Fibroblast of lung (primary cell): ENCODE measurements around the gene PRKAR1A.
"Not testable (repeated sequence)": the region's sequence is repeated elsewhere in the genome, so short reads cannot be mapped to it uniquely, and the experiment has no call there.

Experiments
- EZH2 ChIP-seq: IDR thresholded peaks from 2 replicates; pipeline ENCODE4 v1.5.1; 2012; ENCODE audit warnings: low read length, control low read depth, mild to moderate bottlenecking; ENCODE audit errors: missing control alignments
- TF ChIP-seq, protein P1 (sequence below), 2 donors: IDR thresholded peaks in 1 of 2; conservative IDR thresholded peaks in 1 of 2; 1 replicate in 1 of 2; 2 replicates in 1 of 2; pipeline ENCODE4 v1.5.1; 2011 to 2012; ENCODE audit warnings: low read length in 2 of 2, control low read depth in 1 of 2, inconsistent platforms in 1 of 2, low read depth in 1 of 2, mild to moderate bottlenecking in 1 of 2

DNA sequence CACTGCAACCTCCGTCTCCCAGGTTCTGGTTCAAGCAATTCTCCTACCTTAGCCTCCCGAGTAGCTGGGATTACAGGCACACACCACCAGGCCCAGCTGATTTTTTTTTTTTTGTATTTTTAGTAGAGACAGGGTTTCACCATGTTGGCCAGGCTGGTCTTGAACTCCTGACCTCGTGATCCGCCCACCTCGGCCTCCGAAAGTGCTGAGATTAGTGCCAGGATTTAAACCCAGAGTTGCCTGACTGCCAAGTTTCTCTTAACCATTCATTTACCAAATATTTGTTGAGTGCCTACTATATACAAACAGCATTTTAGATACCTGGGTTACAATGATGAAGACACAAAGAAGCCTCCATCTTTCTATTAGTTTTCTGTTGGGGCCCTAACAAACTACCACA, 70.6 kb downstream of the PRKAR1A start:
- TF ChIP-seq, protein P1, sequence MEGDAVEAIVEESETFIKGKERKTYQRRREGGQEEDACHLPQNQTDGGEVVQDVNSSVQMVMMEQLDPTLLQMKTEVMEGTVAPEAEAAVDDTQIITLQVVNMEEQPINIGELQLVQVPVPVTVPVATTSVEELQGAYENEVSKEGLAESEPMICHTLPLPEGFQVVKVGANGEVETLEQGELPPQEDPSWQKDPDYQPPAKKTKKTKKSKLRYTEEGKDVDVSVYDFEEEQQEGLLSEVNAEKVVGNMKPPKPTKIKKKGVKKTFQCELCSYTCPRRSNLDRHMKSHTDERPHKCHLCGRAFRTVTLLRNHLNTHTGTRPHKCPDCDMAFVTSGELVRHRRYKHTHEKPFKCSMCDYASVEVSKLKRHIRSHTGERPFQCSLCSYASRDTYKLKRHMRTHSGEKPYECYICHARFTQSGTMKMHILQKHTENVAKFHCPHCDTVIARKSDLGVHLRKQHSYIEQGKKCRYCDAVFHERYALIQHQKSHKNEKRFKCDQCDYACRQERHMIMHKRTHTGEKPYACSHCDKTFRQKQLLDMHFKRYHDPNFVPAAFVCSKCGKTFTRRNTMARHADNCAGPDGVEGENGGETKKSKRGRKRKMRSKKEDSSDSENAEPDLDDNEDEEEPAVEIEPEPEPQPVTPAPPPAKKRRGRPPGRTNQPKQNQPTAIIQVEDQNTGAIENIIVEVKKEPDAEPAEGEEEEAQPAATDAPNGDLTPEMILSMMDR (conservative IDR thresholded peaks at IDR 0.05 in 1 of 2, IDR thresholded peaks at IDR 0.05 in 1 of 2; ENCODE audit: low read depth in 1 of 2, low read length in 2 of 2) = not testable (repeated sequence)
- TF ChIP-seq EZH2 = not testable (repeated sequence)
